GM23338 (cell line): ENCODE results near the gene SLC22A16. TPM values are rescaled to one million over a fixed set of nuclear protein-coding genes. Genes with fewer than 3 reads are reported as not detected.
"Not testable (repeated sequence)": the region's sequence is repeated elsewhere in the genome, so short reads cannot be mapped to it uniquely, and the experiment has no call there.

Experiments used
- ATAC-seq: fragments of 200-7000 bp; cut with Tn5 transposase; 3 replicates; pipeline ENCODE4 v1.9.1; 2020
- DNase-seq: peaks from one replicate; pipeline ENCODE4 v3.0.0-alpha.2; 2015; ENCODE audit warnings: low spot score
- H2AFZ ChIP-seq: fragments of 200-600 bp; sonication (generic); 2 replicates; pipeline ENCODE4 v1.8.0; 2016; ENCODE audit warnings: antibody characterized with exemption, mild to moderate bottlenecking, moderate library complexity
- H3F3A ChIP-seq: fragments of 200-600 bp; sonication (generic); replicated peaks from 2 replicates; pipeline ENCODE4 v1.8.0; 2017; ENCODE audit warnings: antibody characterized with exemption, mixed run types, low read depth
- H3K27ac ChIP-seq: fragments of 200-600 bp; sonication (generic); 2 replicates; pipeline ENCODE4 v1.6.1; 2016; ENCODE audit warnings: low read depth
- H3K27me3 ChIP-seq: fragments of 200-600 bp; sonication (generic); 2 replicates; pipeline ENCODE4 v1.8.0; 2016; ENCODE audit warnings: mild to moderate bottlenecking, mixed run types, moderate library complexity; ENCODE audit not compliant: insufficient read depth
- H3K36me3 ChIP-seq: fragments of 200-600 bp; sonication (generic); 2 replicates; pipeline ENCODE4 v1.8.0; 2016; ENCODE audit warnings: mild to moderate bottlenecking; ENCODE audit not compliant: insufficient read depth
- H3K4me1 ChIP-seq: fragments of 200-600 bp; sonication (generic); 2 replicates; pipeline ENCODE4 v1.8.0; 2016; ENCODE audit warnings: mild to moderate bottlenecking, moderate library complexity; ENCODE audit not compliant: insufficient read depth
- H3K4me2 ChIP-seq: fragments of 200-600 bp; sonication (generic); 2 replicates; pipeline ENCODE4 v1.7.1; 2017; ENCODE audit warnings: mixed run types
- H3K4me3 ChIP-seq: fragments of 200-600 bp; sonication (generic); 2 replicates; pipeline ENCODE4 v1.6.1; 2016; ENCODE audit warnings: mixed run types
- H3K79me2 ChIP-seq: fragments of 200-600 bp; sonication (generic); replicated peaks from 2 replicates; pipeline ENCODE4 v1.8.0; 2017; ENCODE audit warnings: mild to moderate bottlenecking; ENCODE audit not compliant: insufficient read depth
- H3K9me2 ChIP-seq: fragments of 200-600 bp; sonication (generic); 2 replicates; pipeline ENCODE4 v1.8.0; 2017; ENCODE audit not compliant: insufficient read depth
- H4K20me1 ChIP-seq: fragments of 200-600 bp; sonication (generic); replicated peaks from 2 replicates; pipeline ENCODE4 v1.8.0; 2017; ENCODE audit warnings: mild to moderate bottlenecking; ENCODE audit not compliant: insufficient read depth
- H3K27ac Mint-ChIP-seq: 2 replicates; pipeline ENCODE4 v1.8.0; 2020; ENCODE audit warnings: inconsistent platforms, mild to moderate bottlenecking, moderate library complexity, mixed read lengths
- H3K27me3 Mint-ChIP-seq: 3 replicates; pipeline ENCODE4 v1.8.0; 2022; ENCODE audit warnings: low read depth, mild to moderate bottlenecking, moderate library complexity, mixed read lengths, inconsistent platforms; ENCODE audit not compliant: insufficient read depth, poor library complexity
- H3K36me3 Mint-ChIP-seq: 3 replicates; pipeline ENCODE4 v1.8.0; 2021; ENCODE audit warnings: low read depth, mild to moderate bottlenecking, inconsistent platforms, moderate library complexity, mixed read lengths
- H3K4me1 Mint-ChIP-seq: 3 replicates; pipeline ENCODE4 v1.8.0; 2020; ENCODE audit warnings: mild to moderate bottlenecking, inconsistent platforms, mixed read lengths
- H3K4me3 Mint-ChIP-seq: 3 replicates; pipeline ENCODE4 v1.8.0; 2021; ENCODE audit warnings: moderate library complexity, mild to moderate bottlenecking, inconsistent platforms, mixed read lengths
- H3K9me3 Mint-ChIP-seq: 3 replicates; pipeline ENCODE4 v1.8.0; 2020; ENCODE audit warnings: moderate library complexity, mild to moderate bottlenecking, inconsistent platforms, mixed read lengths
- CREB1 ChIP-seq: fragments of 250-450 bp; sonication (Bioruptor Pico); IDR thresholded peaks from 2 replicates; pipeline ENCODE4 v1.5.0; 2020; ENCODE audit warnings: low read depth, mild to moderate bottlenecking, moderate library complexity
- EZH2 ChIP-seq: fragments of 200-600 bp; sonication (generic); IDR thresholded peaks from one replicate; pipeline ENCODE4 v1.8.0; 2017; ENCODE audit warnings: antibody characterized with exemption, mild to moderate bottlenecking, low read depth; ENCODE audit not compliant: unreplicated experiment
- EZH2phosphoT487 ChIP-seq: fragments of 200-600 bp; sonication (generic); IDR thresholded peaks from one replicate; pipeline ENCODE4 v1.8.1; 2018; ENCODE audit warnings: antibody characterized with exemption; ENCODE audit not compliant: unreplicated experiment
- NANOG ChIP-seq: IDR thresholded peaks from 2 replicates; pipeline ENCODE4 v1.6.1; 2016; ENCODE audit warnings: antibody characterized with exemption, borderline replicate concordance
- POLR2AphosphoS5 ChIP-seq: IDR thresholded peaks from 2 replicates; pipeline ENCODE4 v1.6.1; 2016; ENCODE audit warnings: antibody characterized with exemption, low read depth
- STAT1 ChIP-seq: IDR thresholded peaks from one replicate; pipeline ENCODE4 v1.6.1; 2016; ENCODE audit warnings: antibody characterized with exemption; ENCODE audit not compliant: unreplicated experiment
- ZNF114 ChIP-seq: fragments of 250-450 bp; sonication (Bioruptor Pico); IDR thresholded peaks from 2 replicates; pipeline ENCODE4 v1.5.0; 2020; ENCODE audit warnings: mild to moderate bottlenecking, moderate library complexity
- ZNF462 ChIP-seq: fragments of 250-450 bp; sonication (Bioruptor Pico); IDR thresholded peaks from 2 replicates; pipeline ENCODE4 v1.5.0; 2020; ENCODE audit warnings: mild to moderate bottlenecking, moderate library complexity
- polyA plus RNA-seq: library from polyadenylated mRNA; unstranded; fragments of >200 nt; fragmentation: Nextera tagmentation; extraction: Ambion mirVana; gene quantifications from 2 replicates; pipeline ENCODE4 v1.2.1, GENCODE V29; 2016
- total RNA-seq: library from RNA; depleted of rRNA; stranded (reverse); fragments of >200 nt; shearing (Covaris generic); gene quantifications from 2 replicates; pipeline ENCODE4 v1.2.3, GENCODE V29; 2014
- TF ChIP-seq, protein P1 (sequence below), 2 experiments: fragments of 200-600 bp in 1 of 2; sonication (generic) in 1 of 2; conservative IDR thresholded peaks; 2 replicates each; pipeline versions ENCODE4 v1.5.1 to v1.6.1; 2016 to 2017; ENCODE audit warnings: antibody characterized with exemption in 2 of 2, low read depth in 2 of 2, mild to moderate bottlenecking in 2 of 2, moderate library complexity in 1 of 2

The SLC22A16 gene
- total and polyA plus RNA-seq, 2 experiments from 2014 or later = 0.37 to 0.42 TPM

GRCh38 chr6:110504891-110505290 lies 28.5 kb upstream of the SLC22A16 start:
- DNase-seq, H3K4me3 Mint-ChIP-seq, H3K27me3 Mint-ChIP-seq, H3K27ac ChIP-seq, ATAC-seq, H3K27ac Mint-ChIP-seq, H3K79me2 ChIP-seq, H3K4me2 ChIP-seq, H3K4me1 ChIP-seq, H2AFZ ChIP-seq, H3K9me2 ChIP-seq, H3K4me1 Mint-ChIP-seq, H4K20me1 ChIP-seq, H3K27me3 ChIP-seq, H3F3A ChIP-seq, H3K36me3 ChIP-seq, H3K4me3 ChIP-seq: not testable (repeated sequence)
- H3K9me3 Mint-ChIP-seq = peaks cover 37% of the 10 kb centered on the region
- peaks cover 19% of the 10 kb centered on the region for H3K36me3 Mint-ChIP-seq

GRCh38 chr6:110495949-110496348 lies 19.5 kb upstream of the SLC22A16 start:
- no peak overlapping the region for H3K27ac Mint-ChIP-seq
- Histone ChIP-seq H3K4me2 (no peak overlapping the region), H3K4me1 (0 out of 2 replicates have a peak, but pooled peaks cover 5% of the 10 kb centered on the region), H4K20me1 (no peaks in the 10 kb centered on the region), H3K79me2 (no peaks in the 10 kb centered on the region), H3K36me3 (no peaks in the 10 kb centered on the region), H3K4me3 (no peak overlapping the region), H3K27ac (no peak overlapping the region), H3K9me2 (no peaks in the 10 kb centered on the region; the same call in 1 of the 2 replicates), H3F3A (no peaks in the 10 kb centered on the region), H2AFZ (peak overlapping the region; percentile 63; the same call in 1 of the 2 replicates), H3K27me3 (no peaks in the 10 kb centered on the region)
- no peak overlapping the region for H3K4me3 Mint-ChIP-seq
- H3K27me3 Mint-ChIP-seq = peaks cover 12% of the 10 kb centered on the region
- peaks cover 29% of the 10 kb centered on the region for H3K9me3 Mint-ChIP-seq
- DNase-seq (no peak), ATAC-seq (no peak)
- H3K36me3 Mint-ChIP-seq = peaks cover 18% of the 10 kb centered on the region
- H3K4me1 Mint-ChIP-seq = peaks cover 3% of the 10 kb centered on the region; the same call in 1 of the 3 replicates
- no peak for TF ChIP-seq CREB1
- TF ChIP-seq STAT1 = no peak

DNA sequence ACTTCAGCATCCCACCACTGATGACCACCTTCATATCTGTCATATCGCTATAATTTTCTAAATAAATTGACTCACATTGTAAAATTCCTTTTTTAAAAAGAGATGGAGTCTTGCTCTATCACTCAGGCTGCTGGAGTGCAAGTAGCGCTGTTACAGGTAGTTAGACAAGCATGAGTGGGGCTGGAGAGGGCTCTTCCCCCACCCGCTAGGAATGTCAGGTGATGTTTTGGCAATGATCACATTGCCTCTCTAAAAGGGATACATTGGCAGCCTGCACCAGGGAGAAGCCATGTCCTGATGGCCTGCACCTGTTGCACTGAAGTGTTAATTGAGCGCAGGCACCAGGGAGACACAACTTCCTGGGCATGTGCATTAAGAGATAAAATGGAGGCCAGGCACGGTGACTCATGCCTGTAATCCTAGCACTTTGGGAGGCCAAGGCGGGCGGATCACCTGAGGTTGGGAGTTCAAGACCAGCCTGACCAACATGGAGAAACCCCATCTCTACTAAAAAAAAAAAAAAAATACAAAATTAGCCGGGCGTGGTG lies 16.9 kb upstream of the SLC22A16 start:
- Mint-ChIP-seq H3K27me3 (peaks cover 10% of the 10 kb centered on the region), H3K4me1 (peaks cover 3% of the 10 kb centered on the region; the same call in 1 of the 3 replicates), H3K27ac (no peak overlapping the region), H3K36me3 (peaks cover 9% of the 10 kb centered on the region), H3K4me3 (no peak overlapping the region), H3K9me3 (peaks cover 9% of the 10 kb centered on the region)
- Histone ChIP-seq H3K4me1 (0 out of 2 replicates have a peak, but pooled peaks cover 5% of the 10 kb centered on the region), H3K79me2 (no peaks in the 10 kb centered on the region), H3K4me3 (no peak overlapping the region), H3K36me3 (no peaks in the 10 kb centered on the region), H3F3A (no peaks in the 10 kb centered on the region), H3K9me2 (no peaks in the 10 kb centered on the region; the same call in 1 of the 2 replicates), H2AFZ (no peak overlapping the region), H4K20me1 (no peaks in the 10 kb centered on the region), H3K27ac (no peak overlapping the region), H3K27me3 (no peaks in the 10 kb centered on the region), H3K4me2 (no peak overlapping the region)
- no peak for ATAC-seq
- DNase-seq = no peak
- no peak for TF ChIP-seq ZNF114 (CRISPR knock-in tag)
- TF ChIP-seq EZH2phosphoT487 = no peak
- no peak for TF ChIP-seq ZNF462 (CRISPR knock-in tag)
- no peak for TF ChIP-seq CREB1
- TF ChIP-seq NANOG = no peak
- TF ChIP-seq EZH2 = no peak
- TF ChIP-seq STAT1 = no peak
- no peak for TF ChIP-seq POLR2AphosphoS5
- TF ChIP-seq, protein P1, sequence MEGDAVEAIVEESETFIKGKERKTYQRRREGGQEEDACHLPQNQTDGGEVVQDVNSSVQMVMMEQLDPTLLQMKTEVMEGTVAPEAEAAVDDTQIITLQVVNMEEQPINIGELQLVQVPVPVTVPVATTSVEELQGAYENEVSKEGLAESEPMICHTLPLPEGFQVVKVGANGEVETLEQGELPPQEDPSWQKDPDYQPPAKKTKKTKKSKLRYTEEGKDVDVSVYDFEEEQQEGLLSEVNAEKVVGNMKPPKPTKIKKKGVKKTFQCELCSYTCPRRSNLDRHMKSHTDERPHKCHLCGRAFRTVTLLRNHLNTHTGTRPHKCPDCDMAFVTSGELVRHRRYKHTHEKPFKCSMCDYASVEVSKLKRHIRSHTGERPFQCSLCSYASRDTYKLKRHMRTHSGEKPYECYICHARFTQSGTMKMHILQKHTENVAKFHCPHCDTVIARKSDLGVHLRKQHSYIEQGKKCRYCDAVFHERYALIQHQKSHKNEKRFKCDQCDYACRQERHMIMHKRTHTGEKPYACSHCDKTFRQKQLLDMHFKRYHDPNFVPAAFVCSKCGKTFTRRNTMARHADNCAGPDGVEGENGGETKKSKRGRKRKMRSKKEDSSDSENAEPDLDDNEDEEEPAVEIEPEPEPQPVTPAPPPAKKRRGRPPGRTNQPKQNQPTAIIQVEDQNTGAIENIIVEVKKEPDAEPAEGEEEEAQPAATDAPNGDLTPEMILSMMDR (conservative IDR thresholded peaks at IDR 0.05; ENCODE audit: low read depth in 2 of 2) = no peak
